Fibroblast of skin of left biceps (primary cell): Measurements from ENCODE around the gene DHCR7.

ENCODE experiments used
- DNase-seq, 2 experiments: peaks; one replicate each; pipeline ENCODE4 v3.0.0-alpha.2; 2013; ENCODE audit warnings: low read depth in 2 of 2

The DHCR7 gene

GRCh38 chr11:71456831-71457230, 8.6 kb upstream of the DHCR7 start:
- no peak for DNase-seq

GRCh38 chr11:71456294-71456693, 8.1 kb upstream of the DHCR7 start:
- no peak for DNase-seq

DNA sequence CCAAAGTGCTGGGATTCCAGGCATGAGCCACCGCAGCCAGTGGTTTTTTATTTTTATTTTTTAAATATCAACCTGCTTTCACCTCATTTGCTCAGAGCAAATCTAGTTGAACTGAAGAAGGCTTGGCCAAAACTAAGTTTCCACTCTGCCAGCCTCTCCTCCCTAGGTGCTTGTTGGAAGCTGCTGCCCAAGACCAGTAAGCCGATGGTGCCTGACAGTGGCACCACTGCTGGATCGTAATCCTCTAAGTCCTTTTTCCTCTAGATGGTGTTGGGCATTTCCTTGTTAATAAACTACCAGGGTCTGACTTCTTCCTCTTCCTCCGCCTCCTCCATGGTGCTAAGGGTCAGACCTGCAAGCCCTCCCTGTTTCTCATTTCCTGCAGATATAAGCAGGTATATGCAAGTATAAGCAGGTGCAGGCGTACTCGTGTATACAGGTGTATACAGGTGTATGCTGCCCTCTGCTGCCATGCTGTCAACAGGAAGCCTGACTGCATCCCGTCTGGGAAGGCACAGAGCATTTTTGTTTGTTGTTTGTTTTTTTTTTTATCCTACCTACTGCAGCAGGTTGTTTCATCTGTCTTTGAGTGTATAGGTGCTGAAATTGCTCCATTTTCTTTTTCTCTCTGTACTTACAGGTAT, 6.4 kb upstream of the DHCR7 start:
- DNase-seq = no peak

GRCh38 chr11:71453918-71454304, 5.7 kb upstream of the DHCR7 start:
- DNase-seq = no peak

DNA sequence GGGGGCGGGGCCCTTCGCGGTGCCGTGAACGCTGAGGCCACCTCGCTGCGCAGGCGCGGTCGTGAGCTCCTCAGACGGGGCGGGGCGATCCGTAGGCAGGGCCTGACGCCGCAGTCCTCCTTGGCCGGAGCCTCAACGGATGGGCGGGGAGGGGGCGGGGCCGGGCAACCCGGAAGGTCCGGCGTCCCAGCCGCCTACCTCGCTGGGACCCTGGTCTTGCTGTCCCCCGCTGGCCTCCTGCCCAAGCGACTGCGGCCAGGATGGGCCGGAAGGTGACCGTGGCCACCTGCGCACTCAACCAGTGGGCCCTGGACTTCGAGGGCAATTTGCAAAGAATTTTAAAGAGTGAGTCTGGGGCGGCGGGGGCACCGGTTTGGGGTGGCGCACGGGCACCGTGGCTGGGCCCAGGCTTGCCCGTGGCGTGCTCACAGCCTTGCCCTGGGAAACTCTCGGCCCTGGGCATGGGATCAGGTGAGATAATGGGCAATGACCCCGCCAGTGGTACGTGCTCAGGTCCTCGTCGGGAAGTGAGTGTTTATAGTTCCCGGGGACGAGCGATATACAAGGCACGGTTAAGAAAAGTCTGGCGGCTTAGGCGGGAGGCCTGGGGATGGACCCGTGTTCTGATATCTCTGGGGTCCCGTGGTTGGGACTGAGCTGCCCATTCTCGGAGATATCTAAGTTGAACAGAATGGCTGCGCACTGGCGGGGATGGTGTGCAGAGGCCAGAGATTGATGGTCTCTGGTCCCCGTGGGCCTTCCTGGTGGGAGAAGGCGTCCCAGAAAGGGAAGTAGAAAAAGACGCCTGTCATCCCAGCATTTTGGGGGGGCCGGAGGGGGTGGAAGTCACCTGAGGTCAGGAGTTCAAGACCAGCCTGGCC, 5.1 kb upstream of the DHCR7 start, which contains the start of gene NADSYN1:
Gene NADSYN1, plus strand, starts transcription at position 167 of the 881 bp plus-strand sequence. Its CDS starts 94 bp downstream, at position 261.
- DNase-seq = peak; percentile 64 to 75

DNA sequence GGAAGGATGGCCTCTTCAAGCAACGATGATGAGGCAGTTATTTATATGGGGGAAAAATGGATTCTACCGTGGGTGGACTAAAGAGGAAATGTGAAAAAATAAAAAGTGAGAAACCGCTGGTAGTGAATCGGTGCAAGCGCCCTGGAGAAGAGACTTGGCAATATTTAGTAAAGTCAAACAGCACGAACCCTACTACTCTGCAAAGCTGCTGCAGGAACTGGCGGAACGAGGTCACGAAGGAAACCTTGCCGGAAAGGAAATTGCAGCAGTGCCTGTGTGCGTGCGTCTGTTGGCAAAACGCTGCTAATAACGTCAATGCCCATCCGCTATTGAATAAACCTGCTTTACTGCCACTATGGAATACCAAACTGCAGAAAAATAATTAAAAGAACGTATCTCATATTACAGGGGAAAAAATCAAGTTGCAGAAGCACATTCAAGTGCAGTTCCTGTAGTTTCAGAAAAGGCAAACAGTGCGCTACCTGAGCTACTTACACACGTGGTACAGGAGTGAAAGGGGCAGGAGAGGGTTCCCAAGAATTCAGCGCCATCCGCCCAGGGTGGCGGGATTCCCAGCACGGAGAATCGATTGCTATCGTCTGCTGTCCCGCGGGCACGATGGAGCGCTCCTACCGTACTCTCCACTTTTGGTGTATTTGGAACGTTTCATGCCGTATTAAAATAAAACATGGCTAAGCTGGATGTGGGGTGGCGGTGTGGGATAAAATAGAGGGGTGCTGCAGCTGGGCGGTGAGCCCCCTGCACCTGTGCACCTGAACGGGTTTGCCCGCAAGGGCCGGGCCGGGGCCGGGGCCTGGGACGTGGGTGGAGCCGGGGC, 4.2 kb upstream of the DHCR7 start:
- DNase-seq = no peak

DNA sequence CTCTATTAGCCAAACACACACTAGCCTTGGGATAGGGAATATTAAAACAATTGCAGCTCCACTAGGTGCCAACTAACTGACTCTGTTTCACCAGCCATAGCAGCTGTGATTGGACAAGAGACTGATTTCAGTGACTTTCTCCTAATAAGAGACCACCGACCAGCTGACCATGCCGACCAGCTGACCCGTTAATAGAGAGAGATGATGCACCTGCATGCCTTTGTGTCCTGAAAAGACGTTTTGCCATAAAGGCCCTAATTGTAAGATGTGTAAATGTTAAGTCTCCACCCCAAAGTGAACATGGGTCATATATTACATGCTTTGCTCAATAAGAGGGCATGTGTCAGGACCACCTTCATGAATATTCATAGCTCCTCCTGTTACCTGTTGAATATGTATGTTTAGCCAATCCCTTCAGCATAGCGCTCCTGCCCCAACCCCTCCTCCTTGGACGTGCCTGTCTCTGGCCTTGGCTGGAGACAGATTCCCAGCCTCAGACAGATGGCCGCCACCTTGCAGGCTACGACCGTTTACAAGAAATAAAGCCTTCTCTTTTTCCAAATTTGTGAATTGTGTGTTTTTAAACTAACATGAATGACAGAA, 3.5 kb upstream of the DHCR7 start:
- DNase-seq = no peak

DNA sequence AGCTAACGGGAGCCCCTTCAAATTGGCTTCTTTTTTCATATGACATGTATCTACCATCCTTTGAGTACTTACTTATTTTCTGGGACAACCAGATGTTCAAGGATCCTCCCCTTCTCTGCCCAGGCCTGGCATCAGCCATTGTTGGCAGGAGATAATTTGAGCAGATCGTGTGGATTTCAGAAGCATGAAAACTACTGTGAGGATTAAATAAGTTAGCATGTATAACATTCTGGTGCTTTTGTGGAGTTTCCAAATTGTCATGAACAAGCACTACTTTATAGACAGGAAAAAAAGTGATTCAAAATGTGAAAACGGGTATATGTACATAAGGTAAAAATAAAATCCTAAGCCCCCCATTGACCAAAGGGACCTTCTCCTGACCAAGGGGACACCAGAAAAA, 2.7 kb upstream of the DHCR7 start:
- DNase-seq = no peak

DNA sequence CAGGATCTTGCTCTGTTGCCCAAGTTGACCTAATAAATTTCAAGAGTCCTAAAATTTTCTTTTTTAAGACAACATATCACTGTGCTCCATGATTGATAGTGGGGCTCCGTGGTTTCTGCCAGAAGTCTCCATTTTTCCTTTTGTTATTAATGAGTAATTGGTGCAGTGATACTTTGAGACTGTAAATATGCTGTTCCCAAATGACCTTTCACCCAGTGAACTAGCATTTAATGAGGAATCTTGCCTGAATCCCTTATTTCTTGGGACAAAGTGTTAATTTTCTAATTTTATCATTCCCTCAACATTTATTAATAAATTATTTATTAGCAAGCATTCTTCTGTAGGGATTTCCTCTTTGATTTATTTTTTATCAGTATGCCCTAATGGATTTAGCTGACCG, 2.3 kb upstream of the DHCR7 start:
- DNase-seq = no peak

DNA sequence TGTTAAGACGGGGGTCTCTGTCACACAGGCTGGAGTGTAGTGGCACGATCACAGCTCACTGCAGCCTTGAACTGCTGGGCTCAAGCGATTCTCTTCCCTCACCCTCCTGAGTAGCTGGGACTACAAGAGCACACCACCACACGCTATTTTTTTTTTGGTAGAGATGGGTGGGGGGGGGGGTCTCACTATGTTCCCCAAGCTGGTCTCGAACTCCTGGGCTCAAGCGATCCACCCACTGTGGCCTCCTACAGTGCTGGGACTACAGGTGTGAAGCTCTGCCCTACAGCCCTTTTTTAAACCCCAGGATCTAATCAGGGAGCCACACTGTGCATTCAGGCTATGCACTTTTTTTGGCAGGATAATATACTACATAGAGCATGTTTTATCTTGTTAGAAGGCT, 1.4 kb upstream of the DHCR7 start:
- no peak for DNase-seq

GRCh38 chr11:71447791-71448256, 369 bp downstream of the DHCR7 start:
- no peak for DNase-seq

GRCh38 chr11:71446942-71447688, 1.1 kb downstream of the DHCR7 start:
- no peak for DNase-seq

DNA sequence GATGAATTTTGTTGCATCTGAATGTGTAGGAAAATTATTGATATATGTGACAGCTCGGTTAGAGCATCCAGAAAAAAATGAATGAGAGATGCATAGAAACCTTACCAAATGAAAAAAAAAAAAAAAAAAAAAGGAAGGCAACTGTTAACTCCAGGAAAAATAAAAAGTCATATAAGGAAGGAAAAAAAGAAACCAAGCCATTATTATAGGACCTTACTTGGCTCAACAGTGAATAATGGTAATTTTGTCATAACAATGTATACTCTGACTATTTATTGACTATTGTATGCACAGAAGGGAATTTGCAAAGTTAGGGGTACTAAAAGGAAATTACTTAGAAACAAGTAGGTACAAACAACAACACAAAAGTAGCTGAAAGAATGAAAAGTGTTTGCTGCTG, 2.0 kb downstream of the DHCR7 start:
- DNase-seq = no peak

- DNase-seq = no peak
Measured at GRCh38 chr11:71444811-71445210, 3.4 kb downstream of the DHCR7 start.

DNA sequence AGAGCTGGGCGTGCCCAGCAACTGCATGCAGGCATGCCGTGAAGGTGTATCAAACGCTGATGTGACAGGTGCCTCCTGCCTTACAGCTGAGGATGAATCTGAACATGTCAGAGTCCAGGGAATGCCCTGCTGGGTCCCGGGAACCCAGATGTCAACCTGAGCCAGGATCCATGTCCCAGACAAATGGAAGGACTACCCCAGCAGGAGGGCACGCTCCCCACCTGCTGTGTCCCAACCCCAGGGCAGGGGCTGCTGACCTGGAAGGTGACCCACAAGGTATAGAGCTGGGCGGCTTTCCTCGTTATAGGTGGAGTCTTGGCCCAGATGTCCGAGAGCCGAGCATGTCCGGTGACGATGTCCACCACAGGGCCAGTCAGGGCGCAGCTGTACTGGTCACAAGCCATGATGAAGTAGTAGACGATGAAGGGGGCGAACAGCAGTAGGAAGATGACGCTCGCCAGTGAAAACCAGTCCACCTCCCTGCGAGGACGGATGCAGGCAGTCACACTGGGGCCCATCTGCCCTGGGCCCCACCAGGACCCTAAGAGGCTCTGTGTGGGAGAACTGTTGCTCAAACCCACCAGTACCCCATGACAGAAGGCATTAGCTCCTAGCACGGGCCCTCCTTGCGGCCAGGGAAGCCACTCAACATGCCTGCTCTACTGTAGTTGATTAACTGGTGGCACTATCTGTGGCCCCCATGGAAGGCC, 4.3 kb downstream of the DHCR7 start:
- DNase-seq = no peak

- DNase-seq = no peak
Measured at GRCh38 chr11:71442880-71443279, 5.3 kb downstream of the DHCR7 start.

GRCh38 chr11:71442123-71442522, 6.1 kb downstream of the DHCR7 start:
- DNase-seq = no peak

DNA sequence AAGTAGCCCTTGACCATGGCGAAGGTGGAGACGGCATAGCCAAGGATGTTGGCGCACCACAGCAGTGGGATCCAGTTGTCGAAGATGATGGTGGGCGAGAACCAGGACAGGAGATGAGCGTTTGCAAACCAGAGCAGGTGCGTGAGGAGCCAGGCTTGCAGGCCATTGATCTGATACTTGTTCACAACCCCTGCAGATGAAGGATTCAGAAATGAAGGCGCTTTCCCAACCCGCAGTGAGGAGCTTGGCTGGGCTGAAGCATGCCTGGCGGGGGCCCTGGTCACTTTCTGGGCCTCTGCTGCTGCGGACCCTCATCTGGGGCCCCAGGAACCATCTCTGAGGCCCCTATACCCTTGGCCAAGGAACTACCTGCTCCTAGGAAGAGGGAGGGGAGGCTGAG, 6.9 kb downstream of the DHCR7 start:
- no peak for DNase-seq

DNA sequence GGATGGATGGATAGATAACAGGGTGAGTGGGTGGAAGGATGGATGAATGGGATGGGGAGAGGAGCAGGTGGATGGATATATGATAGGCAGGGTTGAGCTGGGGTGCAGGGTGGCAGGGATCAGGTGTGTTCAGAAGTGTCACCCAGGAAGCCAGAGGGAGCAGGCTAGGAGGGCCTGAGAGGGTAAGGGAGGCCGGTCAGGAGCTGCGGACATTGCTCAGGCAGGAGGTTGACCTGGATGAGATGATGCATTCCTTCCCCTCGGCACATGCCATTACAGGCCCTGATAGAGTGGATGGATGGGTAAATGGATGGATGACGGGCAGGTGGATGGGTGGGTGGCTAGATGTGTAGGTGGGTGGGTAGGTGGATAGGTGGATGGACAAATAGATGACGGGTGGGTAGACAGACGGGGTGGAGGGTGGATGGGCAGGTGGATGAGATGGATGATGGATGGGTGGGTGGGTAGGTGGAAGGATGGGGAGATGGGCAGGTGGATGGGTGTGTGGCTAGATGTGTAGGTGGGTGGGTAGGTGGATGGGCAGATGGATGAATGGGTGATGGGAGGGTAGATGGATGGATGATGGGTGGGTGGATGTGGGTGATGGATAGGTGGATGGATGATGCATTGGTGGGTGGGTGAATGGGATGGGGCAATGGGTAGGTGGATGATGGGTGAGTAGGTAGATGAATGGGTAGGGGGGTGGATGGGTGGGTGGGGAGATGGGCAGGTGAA, 8.0 kb downstream of the DHCR7 start:
- DNase-seq = no peak

- DNase-seq = no peak
Measured at GRCh38 chr11:71438650-71439049, 9.5 kb downstream of the DHCR7 start.
